HG03558 (cell line): ENCODE data around the gene SPINT1.
"Not testable (repeated sequence)": the region's sequence is repeated elsewhere in the genome, so short reads cannot be mapped to it uniquely, and the experiment has no call there.

ENCODE experiments used
- ATAC-seq: cut with Tn5 transposase; IDR thresholded peaks from one replicate; pipeline ENCODE4 v1.9.1; 2021; ENCODE audit warnings: moderate number of reproducible peaks; ENCODE audit not compliant: unreplicated experiment; ENCODE audit errors: extremely low read depth

SPINT1 gene

GRCh38 chr15:40856746-40857145 is 12.9 kb downstream of the SPINT1 start:
- no peak for ATAC-seq

- no peak for ATAC-seq
These were observed 13.9 kb downstream of the SPINT1 start for GRCh38 chr15:40857601-40858341.

- ATAC-seq = no peak
These were observed 14.9 kb downstream of the SPINT1 start for GRCh38 chr15:40858706-40859105.

GRCh38 chr15:40859206-40859851 is 15.5 kb downstream of the SPINT1 start:
- ATAC-seq = no peak

- ATAC-seq = not testable (repeated sequence)
These were observed 17.3 kb downstream of the SPINT1 start for GRCh38 chr15:40861147-40861546.

GRCh38 chr15:40863660-40864270 is 19.9 kb downstream of the SPINT1 start:
- no peak for ATAC-seq

- no peak for ATAC-seq
These were observed 23.4 kb downstream of the SPINT1 start for GRCh38 chr15:40867199-40867598.

- no peak for ATAC-seq
These were observed 25.8 kb downstream of the SPINT1 start for GRCh38 chr15:40869686-40870085.

GRCh38 chr15:40870716-40871115 is 26.9 kb downstream of the SPINT1 start:
- no peak for ATAC-seq

- no peak for ATAC-seq
These were observed 28.1 kb downstream of the SPINT1 start for GRCh38 chr15:40871749-40872617.

GRCh38 chr15:40872791-40873693 is 29.2 kb downstream of the SPINT1 start:
- no peak for ATAC-seq

GRCh38 chr15:40873694-40874561 is 30.1 kb downstream of the SPINT1 start, which contains the start of gene RHOV:
Gene RHOV, minus strand, starts transcription at chr15:40874234. Its CDS starts 95 bp downstream, at chr15:40874139.
- ATAC-seq = peak; percentile 41

- no peak for ATAC-seq
These were observed 32.3 kb downstream of the SPINT1 start for GRCh38 chr15:40875991-40876730.

GRCh38 chr15:40877694-40878093 is 33.8 kb downstream of the SPINT1 start:
- ATAC-seq = no peak

GRCh38 chr15:40878785-40879184 is 34.9 kb downstream of the SPINT1 start:
- ATAC-seq = no peak

- no peak for ATAC-seq
These were observed 35.8 kb downstream of the SPINT1 start for GRCh38 chr15:40879609-40880008.

- ATAC-seq = no peak
These were observed 37.5 kb downstream of the SPINT1 start for GRCh38 chr15:40881351-40881750.

- no peak for ATAC-seq
These were observed 42.7 kb downstream of the SPINT1 start for GRCh38 chr15:40886586-40886985.
